Suprapubic skin (tissue), 4 donors: ENCODE results near the gene VSX2.

Experiments
- CTCF ChIP-seq, 2 donors: fragments of 200-600 bp in 1 of 2; fragments of 450-650 bp in 1 of 2; sonication (generic) in 1 of 2; IDR thresholded peaks; one replicate each; pipeline ENCODE4 v1.5.1; 2016 to 2019; ENCODE audit warnings: antibody characterized with exemption in 2 of 2, mild to moderate bottlenecking in 1 of 2, moderate library complexity in 1 of 2
- EP300 ChIP-seq: sonication (generic); formaldehyde crosslinking; IDR thresholded peaks from one replicate; pipeline ENCODE4 v1.6.1; 2017; ENCODE audit warnings: antibody characterized with exemption
- POLR2A ChIP-seq, 2 donors: fragments of 450-650 bp; IDR thresholded peaks; one replicate each; pipeline ENCODE4 v1.6.1; 2017; ENCODE audit warnings: antibody characterized with exemption in 2 of 2, mild to moderate bottlenecking in 2 of 2, moderate library complexity in 2 of 2
- POLR2AphosphoS5 ChIP-seq, 3 donors: sonication (generic); formaldehyde crosslinking; IDR thresholded peaks; one replicate each; pipeline ENCODE4 v1.6.1; 2017; ENCODE audit warnings: antibody characterized with exemption in 3 of 3

GRCh38 chr14:74218462-74218861, 20.8 kb upstream of the VSX2 start:
- TF ChIP-seq CTCF (IDR thresholded peaks at IDR 0.05) (no peak), POLR2AphosphoS5 (IDR thresholded peaks at IDR 0.05) (no peak), POLR2A (IDR thresholded peaks at IDR 0.05) (no peak), EP300 (no peak)
